Calu3 (cell line): ENCODE results near the gene SELPLG. TPM values are rescaled to one million over a fixed set of nuclear protein-coding genes. Genes with fewer than 3 reads are reported as not detected.

Source experiments
- BruUV-seq: library from RNA; stranded (reverse); fragments of 400-500 nt; replicated peaks from 2 replicates; lab custom pipeline; 2021; lab: Mats Ljungman, UMichigan
- CTCF ChIA-PET: fragments of 300-600 bp; sonication (Branson Sonifier 250); formaldehyde crosslinking; loops from one replicate; lab custom pipeline; 2022; ENCODE audit warnings: antibody characterized with exemption; lab: Charles Lee
- DNase-seq: peaks from one replicate; pipeline ENCODE4 v3.0.0; 2022
- H3K27ac Mint-ChIP-seq: one replicate; pipeline ENCODE4 v1.8.0; 2022; ENCODE audit warnings: mixed read lengths; ENCODE audit not compliant: unreplicated experiment
- H3K27me3 Mint-ChIP-seq: one replicate; pipeline ENCODE4 v1.8.0; 2022; ENCODE audit warnings: mixed read lengths; ENCODE audit not compliant: unreplicated experiment
- H3K36me3 Mint-ChIP-seq: one replicate; pipeline ENCODE4 v1.8.0; 2022; ENCODE audit warnings: mild to moderate bottlenecking, moderate library complexity, mixed read lengths; ENCODE audit not compliant: insufficient read depth, unreplicated experiment
- H3K4me1 Mint-ChIP-seq: one replicate; pipeline ENCODE4 v1.8.0; 2022; ENCODE audit warnings: mild to moderate bottlenecking, low read depth, mixed read lengths; ENCODE audit not compliant: unreplicated experiment
- H3K4me3 Mint-ChIP-seq: one replicate; pipeline ENCODE4 v1.8.0; 2022; ENCODE audit warnings: mild to moderate bottlenecking, low read depth, moderate library complexity, mixed read lengths; ENCODE audit not compliant: unreplicated experiment
- H3K9me3 Mint-ChIP-seq: one replicate; pipeline ENCODE4 v1.8.0; 2022; ENCODE audit warnings: low read depth, mixed read lengths; ENCODE audit not compliant: unreplicated experiment
- intact Hi-C: fragments of 100-400 bp; cut with micrococcal nuclease; formaldehyde crosslinking; loops from one replicate; pipeline ENCODE4 v1.10.0; 2022; ENCODE audit not compliant: unreplicated experiment
- total RNA-seq: library from RNA; stranded (reverse); gene quantifications from 2 replicates; pipeline ENCODE4 v1.2.3, GENCODE V29; 2022
- TF ChIP-seq, protein P1 (sequence below): fragments of 200-600 bp; IDR thresholded peaks from one replicate; pipeline ENCODE4 v1.8.0; 2022; ENCODE audit warnings: antibody characterized with exemption; ENCODE audit not compliant: unreplicated experiment

Gene SELPLG
- total RNA-seq, 1 experiment from 2014 or later: 0.76 TPM

- Mint-ChIP-seq H3K27ac (no peak overlapping the region), H3K4me3 (no peak overlapping the region), H3K36me3 (no peaks in the 10 kb centered on the region), H3K9me3 (no peaks in the 10 kb centered on the region), H3K27me3 (peaks cover 82% of the 10 kb centered on the region), H3K4me1 (no peaks in the 10 kb centered on the region)
- intact Hi-C loops: no loop called here
- DNase-seq: no peak
- TF ChIP-seq, protein P1, sequence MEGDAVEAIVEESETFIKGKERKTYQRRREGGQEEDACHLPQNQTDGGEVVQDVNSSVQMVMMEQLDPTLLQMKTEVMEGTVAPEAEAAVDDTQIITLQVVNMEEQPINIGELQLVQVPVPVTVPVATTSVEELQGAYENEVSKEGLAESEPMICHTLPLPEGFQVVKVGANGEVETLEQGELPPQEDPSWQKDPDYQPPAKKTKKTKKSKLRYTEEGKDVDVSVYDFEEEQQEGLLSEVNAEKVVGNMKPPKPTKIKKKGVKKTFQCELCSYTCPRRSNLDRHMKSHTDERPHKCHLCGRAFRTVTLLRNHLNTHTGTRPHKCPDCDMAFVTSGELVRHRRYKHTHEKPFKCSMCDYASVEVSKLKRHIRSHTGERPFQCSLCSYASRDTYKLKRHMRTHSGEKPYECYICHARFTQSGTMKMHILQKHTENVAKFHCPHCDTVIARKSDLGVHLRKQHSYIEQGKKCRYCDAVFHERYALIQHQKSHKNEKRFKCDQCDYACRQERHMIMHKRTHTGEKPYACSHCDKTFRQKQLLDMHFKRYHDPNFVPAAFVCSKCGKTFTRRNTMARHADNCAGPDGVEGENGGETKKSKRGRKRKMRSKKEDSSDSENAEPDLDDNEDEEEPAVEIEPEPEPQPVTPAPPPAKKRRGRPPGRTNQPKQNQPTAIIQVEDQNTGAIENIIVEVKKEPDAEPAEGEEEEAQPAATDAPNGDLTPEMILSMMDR: no peak
- CTCF ChIA-PET: no interaction called here
- BruUV-seq: no TSS peak
Observed at GRCh38 chr12:108587826-108588225, 45.9 kb downstream of the SELPLG start.

GRCh38 chr12:108586306-108586705, 47.4 kb downstream of the SELPLG start:
- TF ChIP-seq, protein P1: no peak
- intact Hi-C loops: no loop called here
- Mint-ChIP-seq H3K36me3 (no peaks in the 10 kb centered on the region), H3K4me1 (no peaks in the 10 kb centered on the region), H3K27me3 (peaks cover 84% of the 10 kb centered on the region), H3K27ac (no peak overlapping the region), H3K4me3 (no peak overlapping the region), H3K9me3 (no peaks in the 10 kb centered on the region)
- no TSS peak for BruUV-seq
- no peak for DNase-seq
- CTCF ChIA-PET: no interaction called here

DNA sequence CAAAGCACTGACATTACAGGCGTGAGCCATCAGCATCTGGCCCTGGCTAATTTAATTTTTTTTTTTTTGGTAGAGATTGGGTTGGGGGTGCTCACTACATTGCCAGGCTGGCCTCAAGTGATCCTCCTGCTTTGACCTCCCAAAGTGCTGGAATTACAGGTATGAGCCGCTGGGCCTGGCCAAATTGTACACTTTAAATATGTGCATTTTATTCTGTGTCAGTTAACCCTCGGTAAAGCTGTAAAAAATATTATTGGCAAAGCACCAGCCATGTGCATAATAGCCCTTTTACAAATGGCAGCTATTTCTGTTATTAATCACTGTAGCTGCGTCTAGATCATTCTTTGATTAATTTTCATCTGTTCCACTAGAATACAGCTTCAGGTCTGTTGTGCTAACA, 47.8 kb downstream of the SELPLG start:
- BruUV-seq: no TSS peak
- Mint-ChIP-seq H3K4me3 (no peak overlapping the region), H3K9me3 (no peaks in the 10 kb centered on the region), H3K36me3 (no peaks in the 10 kb centered on the region), H3K4me1 (no peaks in the 10 kb centered on the region), H3K27me3 (peaks cover 80% of the 10 kb centered on the region), H3K27ac (no peak overlapping the region)
- TF ChIP-seq, protein P1: no peak
- intact Hi-C loops: no loop called here
- CTCF ChIA-PET: no interaction called here
- no peak for DNase-seq

DNA sequence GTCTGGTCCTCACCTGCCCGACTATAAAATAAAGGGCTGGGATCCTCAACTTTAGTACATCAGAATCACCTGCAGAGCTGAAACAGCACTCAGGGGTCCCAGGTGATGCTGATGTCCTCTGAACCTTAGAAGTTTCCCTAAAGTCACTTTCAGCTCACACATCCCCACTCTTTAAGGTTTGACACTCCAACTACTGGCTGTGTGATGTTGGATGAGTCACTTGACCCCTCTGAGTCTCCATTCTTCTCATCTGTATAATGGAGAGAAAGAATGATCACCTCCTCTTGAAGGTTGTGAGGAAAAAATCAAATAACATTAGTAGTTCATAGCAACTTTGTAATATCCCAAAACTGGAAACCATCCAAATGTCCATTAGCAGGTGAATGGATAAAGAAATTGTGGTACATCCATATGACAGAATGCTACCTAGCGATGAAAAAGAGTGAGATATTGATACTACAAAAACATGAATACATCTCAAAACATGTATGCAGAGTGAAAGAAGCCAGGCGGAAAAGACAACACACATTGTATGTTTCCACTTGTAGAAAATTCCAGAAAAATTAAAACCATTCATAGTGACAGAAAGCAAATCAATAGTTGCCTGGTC, 49.1 kb downstream of the SELPLG start:
- Mint-ChIP-seq H3K4me3 (no peak overlapping the region), H3K4me1 (no peaks in the 10 kb centered on the region), H3K36me3 (no peaks in the 10 kb centered on the region), H3K9me3 (no peaks in the 10 kb centered on the region), H3K27me3 (peaks cover 68% of the 10 kb centered on the region), H3K27ac (no peak overlapping the region)
- intact Hi-C loops: no loop called here
- TF ChIP-seq, protein P1: no peak
- CTCF ChIA-PET: no interaction called here
- no TSS peak for BruUV-seq
- no peak for DNase-seq
